Thyroid gland (tissue), 4 donors: ENCODE data around the gene FSTL4.

Source experiments
- CTCF ChIP-seq, 6 experiments: fragments of 200-600 bp in 3 of 6; fragments of 450-650 bp in 3 of 6; sonication (generic) in 3 of 6; IDR thresholded peaks; one replicate each; pipeline ENCODE4 v1.5.1; 2016 to 2019; ENCODE audit warnings: antibody characterized with exemption in 6 of 6, mild to moderate bottlenecking in 2 of 6, inconsistent platforms in 1 of 6, moderate library complexity in 1 of 6
- POLR2A ChIP-seq, 2 donors: fragments of 450-650 bp; IDR thresholded peaks; one replicate each; pipeline ENCODE4 v1.6.1; 2017; ENCODE audit warnings: antibody characterized with exemption in 2 of 2, mild to moderate bottlenecking in 2 of 2, moderate library complexity in 1 of 2

- no peak for TF ChIP-seq CTCF (IDR thresholded peaks at IDR 0.05)
- no peak for TF ChIP-seq POLR2A (IDR thresholded peaks at IDR 0.05)
These were observed 365.8 kb downstream of the FSTL4 start for GRCh38 chr5:133246376-133247150.
